Mononuclear cell (primary cell): ENCODE data around the gene KCNMA1. TPM values are rescaled to one million over a fixed set of nuclear protein-coding genes. Genes with fewer than 3 reads are reported as not detected.

ENCODE experiments used
- H3K27me3 ChIP-seq: 2 replicates; pipeline ENCODE4 v1.6.0; 2011; ENCODE audit warnings: low read length, control low read depth; ENCODE audit not compliant: insufficient read depth
- H3K4me1 ChIP-seq: 2 replicates; pipeline ENCODE4 v1.5.1; 2011; ENCODE audit warnings: mild to moderate bottlenecking, low read length, control low read depth; ENCODE audit not compliant: insufficient read depth
- H3K4me3 ChIP-seq: 2 replicates; pipeline ENCODE4 v1.5.1; 2011; ENCODE audit warnings: mild to moderate bottlenecking, low read length, moderate library complexity
- H3K9me3 ChIP-seq: 2 replicates; pipeline ENCODE4 v1.5.1; 2011; ENCODE audit warnings: low read depth, mild to moderate bottlenecking, control low read depth, low read length
- total RNA-seq: library from RNA; depleted of rRNA; stranded (reverse); fragments of >200 nt; gene quantifications from one replicate; pipeline ENCODE4 v1.2.3, GENCODE V29; 2012

Gene KCNMA1
- total RNA-seq, 1 donor: 0.42 TPM

- no peaks in the 10 kb centered on the region for H3K4me1 ChIP-seq
- no peaks in the 10 kb centered on the region for H3K9me3 ChIP-seq
- H3K27me3 ChIP-seq: peaks cover 3% of the 10 kb centered on the region
- no peak overlapping the region for H3K4me3 ChIP-seq
Measured at GRCh38 chr10:76993213-76993612, 644.4 kb downstream of the KCNMA1 start.

GRCh38 chr10:76992467-76992866 is 645.1 kb downstream of the KCNMA1 start:
- Histone ChIP-seq H3K27me3 (peaks cover 3% of the 10 kb centered on the region), H3K4me1 (no peaks in the 10 kb centered on the region), H3K9me3 (no peaks in the 10 kb centered on the region), H3K4me3 (no peak overlapping the region)

- H3K9me3 ChIP-seq: no peaks in the 10 kb centered on the region
- H3K4me1 ChIP-seq: no peaks in the 10 kb centered on the region
- peaks cover 3% of the 10 kb centered on the region for H3K27me3 ChIP-seq
- H3K4me3 ChIP-seq: no peak overlapping the region
Measured at GRCh38 chr10:76991621-76992020, 646.0 kb downstream of the KCNMA1 start.

GRCh38 chr10:76990561-76990960 is 647.0 kb downstream of the KCNMA1 start:
- H3K9me3 ChIP-seq: no peaks in the 10 kb centered on the region
- no peaks in the 10 kb centered on the region for H3K4me1 ChIP-seq
- H3K4me3 ChIP-seq: no peak overlapping the region
- peaks cover 3% of the 10 kb centered on the region for H3K27me3 ChIP-seq

- H3K4me3 ChIP-seq: no peak overlapping the region
- no peaks in the 10 kb centered on the region for H3K9me3 ChIP-seq
- no peaks in the 10 kb centered on the region for H3K27me3 ChIP-seq
- no peaks in the 10 kb centered on the region for H3K4me1 ChIP-seq
Measured at GRCh38 chr10:76984559-76985443, 652.8 kb downstream of the KCNMA1 start.

- Histone ChIP-seq H3K4me1 (no peaks in the 10 kb centered on the region), H3K9me3 (no peaks in the 10 kb centered on the region), H3K4me3 (no peak overlapping the region), H3K27me3 (no peaks in the 10 kb centered on the region)
Measured at GRCh38 chr10:76983624-76984023, 654.0 kb downstream of the KCNMA1 start.

GRCh38 chr10:76982671-76983070 is 654.9 kb downstream of the KCNMA1 start:
- Histone ChIP-seq H3K9me3 (no peaks in the 10 kb centered on the region), H3K4me3 (no peak overlapping the region)

GRCh38 chr10:76981251-76981650 is 656.4 kb downstream of the KCNMA1 start:
- Histone ChIP-seq H3K4me1 (no peaks in the 10 kb centered on the region), H3K9me3 (no peaks in the 10 kb centered on the region), H3K4me3 (no peak overlapping the region), H3K27me3 (no peaks in the 10 kb centered on the region)

More at GRCh38 chr10:76982671-76983070, 654.9 kb downstream of the KCNMA1 start:
- no peaks in the 10 kb centered on the region for H3K4me1 ChIP-seq
- H3K27me3 ChIP-seq: no peaks in the 10 kb centered on the region

GRCh38 chr10:76977901-76978300 is 659.7 kb downstream of the KCNMA1 start:
- Histone ChIP-seq H3K27me3 (no peaks in the 10 kb centered on the region), H3K4me1 (no peaks in the 10 kb centered on the region), H3K9me3 (no peaks in the 10 kb centered on the region), H3K4me3 (no peak overlapping the region)

- Histone ChIP-seq H3K4me1 (no peaks in the 10 kb centered on the region), H3K27me3 (no peaks in the 10 kb centered on the region), H3K4me3 (no peak overlapping the region), H3K9me3 (no peaks in the 10 kb centered on the region)
Measured at GRCh38 chr10:76977046-76977445, 660.6 kb downstream of the KCNMA1 start.

GRCh38 chr10:76976142-76976541 is 661.5 kb downstream of the KCNMA1 start:
- H3K27me3 ChIP-seq: no peaks in the 10 kb centered on the region
- no peaks in the 10 kb centered on the region for H3K9me3 ChIP-seq
- H3K4me3 ChIP-seq: no peak overlapping the region
- H3K4me1 ChIP-seq: no peaks in the 10 kb centered on the region

- Histone ChIP-seq H3K27me3 (no peaks in the 10 kb centered on the region), H3K4me3 (no peak overlapping the region), H3K4me1 (no peaks in the 10 kb centered on the region), H3K9me3 (no peaks in the 10 kb centered on the region)
Measured at GRCh38 chr10:76975126-76975525, 662.5 kb downstream of the KCNMA1 start.

- Histone ChIP-seq H3K4me1 (no peaks in the 10 kb centered on the region), H3K9me3 (no peaks in the 10 kb centered on the region), H3K4me3 (no peak overlapping the region), H3K27me3 (no peaks in the 10 kb centered on the region)
Measured at GRCh38 chr10:76974017-76974691, 663.5 kb downstream of the KCNMA1 start.

GRCh38 chr10:76973091-76974016 is 664.3 kb downstream of the KCNMA1 start:
- Histone ChIP-seq H3K4me3 (no peak overlapping the region), H3K27me3 (no peaks in the 10 kb centered on the region), H3K4me1 (no peaks in the 10 kb centered on the region), H3K9me3 (no peaks in the 10 kb centered on the region)

GRCh38 chr10:76972541-76972940 is 665.1 kb downstream of the KCNMA1 start:
- no peaks in the 10 kb centered on the region for H3K4me1 ChIP-seq
- no peaks in the 10 kb centered on the region for H3K9me3 ChIP-seq
- H3K27me3 ChIP-seq: no peaks in the 10 kb centered on the region
- no peak overlapping the region for H3K4me3 ChIP-seq
